Mesenchymal stem cell (in vitro differentiated cells and primary cell): ENCODE results near the gene CETP.
"Not testable (repeated sequence)": the region's sequence is repeated elsewhere in the genome, so short reads cannot be mapped to it uniquely, and the experiment has no call there.

Experiments used
- DNase-seq: peaks from one replicate; pipeline ENCODE4 v3.0.0-alpha.2; 2013
- H2AFZ ChIP-seq: one replicate; pipeline ENCODE4 v1.6.1; 2013; ENCODE audit warnings: low read depth, mild to moderate bottlenecking, control low read depth, inconsistent platforms, low read length, moderate library complexity
- H2AK5ac ChIP-seq: 2 replicates; pipeline ENCODE4 v1.6.1; 2013; ENCODE audit warnings: low read length, moderate library complexity, mild to moderate bottlenecking, inconsistent platforms; ENCODE audit not compliant: severe bottlenecking
- H2BK120ac ChIP-seq: one replicate; pipeline ENCODE4 v1.6.1; 2013; ENCODE audit warnings: low read depth, mild to moderate bottlenecking, inconsistent platforms, low read length, moderate library complexity
- H2BK12ac ChIP-seq, 2 experiments: one replicate each; pipeline ENCODE4 v1.6.1; 2013; ENCODE audit warnings: inconsistent platforms in 2 of 2, low read length in 2 of 2, mild to moderate bottlenecking in 2 of 2, moderate library complexity in 2 of 2, control low read depth in 1 of 2
- H2BK15ac ChIP-seq: one replicate; pipeline ENCODE4 v1.6.1; 2013; ENCODE audit warnings: mild to moderate bottlenecking, low read depth, inconsistent platforms; ENCODE audit not compliant: poor library complexity, severe bottlenecking
- H2BK5ac ChIP-seq: 2 replicates; pipeline ENCODE4 v1.6.1; 2013; ENCODE audit warnings: low read depth, mild to moderate bottlenecking, low read length, control low read depth, inconsistent platforms; ENCODE audit not compliant: poor library complexity, severe bottlenecking
- H3K14ac ChIP-seq, 2 experiments: one replicate each; pipeline ENCODE4 v1.6.1; 2013; ENCODE audit warnings: inconsistent platforms in 2 of 2, low read length in 2 of 2, control low read depth in 1 of 2, mild to moderate bottlenecking in 1 of 2, moderate library complexity in 1 of 2
- H3K18ac ChIP-seq, 2 experiments: one replicate each; pipeline ENCODE4 v1.6.1; 2013; ENCODE audit warnings: inconsistent platforms in 2 of 2, low read length in 2 of 2, control low read depth in 1 of 2, low read depth in 1 of 2, mild to moderate bottlenecking in 1 of 2
- H3K23ac ChIP-seq, 2 experiments: one replicate each; pipeline ENCODE4 v1.6.1; 2013; ENCODE audit warnings: inconsistent platforms in 2 of 2, low read length in 2 of 2, mild to moderate bottlenecking in 2 of 2, moderate library complexity in 2 of 2, control low read depth in 1 of 2
- H3K27ac ChIP-seq: 2 replicates; pipeline ENCODE4 v1.5.1; 2013; ENCODE audit warnings: mild to moderate bottlenecking, moderate library complexity, low read length, control low read depth, inconsistent platforms; ENCODE audit not compliant: poor library complexity, severe bottlenecking
- H3K27me3 ChIP-seq, 2 experiments: 2 replicates each; pipeline versions ENCODE4 v1.6.1 to v1.7.0; 2013; ENCODE audit warnings: low read length in 2 of 2, mild to moderate bottlenecking in 2 of 2, moderate library complexity in 2 of 2, control low read depth in 1 of 2, inconsistent platforms in 1 of 2; ENCODE audit not compliant: control insufficient read depth in 1 of 2, insufficient read depth in 1 of 2
- H3K36me3 ChIP-seq, 2 experiments: 2 replicates each; pipeline versions ENCODE4 v1.6.1 to v1.7.0; 2013; ENCODE audit warnings: low read length in 2 of 2, control low read depth in 1 of 2, inconsistent platforms in 1 of 2, low read depth in 1 of 2, mild to moderate bottlenecking in 1 of 2; ENCODE audit not compliant: insufficient read depth in 2 of 2, control insufficient read depth in 1 of 2
- H3K4ac ChIP-seq, 2 experiments: one replicate each; pipeline ENCODE4 v1.6.1; 2013; ENCODE audit warnings: inconsistent platforms in 2 of 2, low read length in 2 of 2, mild to moderate bottlenecking in 2 of 2, moderate library complexity in 2 of 2, control low read depth in 1 of 2, low read depth in 1 of 2
- H3K4me1 ChIP-seq: 2 replicates; pipeline ENCODE4 v1.6.1; 2013; ENCODE audit warnings: low read depth, low read length, control low read depth; ENCODE audit not compliant: control insufficient read depth, insufficient read depth
- H3K4me2 ChIP-seq: 2 replicates; pipeline ENCODE4 v1.6.1; 2013; ENCODE audit warnings: low read length, mild to moderate bottlenecking, inconsistent platforms; ENCODE audit not compliant: poor library complexity, severe bottlenecking
- H3K4me3 ChIP-seq, 2 experiments: 2 replicates each; pipeline versions ENCODE4 v1.5.1 to v1.7.0; 2013; ENCODE audit warnings: low read length in 2 of 2, mild to moderate bottlenecking in 2 of 2, control low read depth in 1 of 2, low read depth in 1 of 2; ENCODE audit not compliant: insufficient read depth in 1 of 2
- H3K79me1 ChIP-seq: replicated peaks from 2 replicates; pipeline ENCODE4 v1.6.1; 2013; ENCODE audit warnings: mild to moderate bottlenecking, control low read depth, low read length, inconsistent platforms; ENCODE audit not compliant: poor library complexity, severe bottlenecking
- H3K9ac ChIP-seq: 2 replicates; pipeline ENCODE4 v1.7.0; 2013; ENCODE audit warnings: mild to moderate bottlenecking, low read length, moderate library complexity
- H3K9me3 ChIP-seq: 2 replicates; pipeline ENCODE4 v1.7.0; 2013; ENCODE audit warnings: mild to moderate bottlenecking, low read length; ENCODE audit not compliant: control insufficient read depth
- H4K8ac ChIP-seq: one replicate; pipeline ENCODE4 v1.6.1; 2013; ENCODE audit warnings: inconsistent platforms, mild to moderate bottlenecking, low read length, moderate library complexity
- H4K91ac ChIP-seq: one replicate; pipeline ENCODE4 v1.6.1; 2013; ENCODE audit warnings: mild to moderate bottlenecking, low read length, inconsistent platforms
- WGBS: methylation state at CpG from one replicate; pipeline ENCODE4 v1.1.7; 2013; ENCODE audit warnings: mixed read lengths; 5-methylcytosine and 5-hydroxymethylcytosine counted together

Gene CETP

DNA sequence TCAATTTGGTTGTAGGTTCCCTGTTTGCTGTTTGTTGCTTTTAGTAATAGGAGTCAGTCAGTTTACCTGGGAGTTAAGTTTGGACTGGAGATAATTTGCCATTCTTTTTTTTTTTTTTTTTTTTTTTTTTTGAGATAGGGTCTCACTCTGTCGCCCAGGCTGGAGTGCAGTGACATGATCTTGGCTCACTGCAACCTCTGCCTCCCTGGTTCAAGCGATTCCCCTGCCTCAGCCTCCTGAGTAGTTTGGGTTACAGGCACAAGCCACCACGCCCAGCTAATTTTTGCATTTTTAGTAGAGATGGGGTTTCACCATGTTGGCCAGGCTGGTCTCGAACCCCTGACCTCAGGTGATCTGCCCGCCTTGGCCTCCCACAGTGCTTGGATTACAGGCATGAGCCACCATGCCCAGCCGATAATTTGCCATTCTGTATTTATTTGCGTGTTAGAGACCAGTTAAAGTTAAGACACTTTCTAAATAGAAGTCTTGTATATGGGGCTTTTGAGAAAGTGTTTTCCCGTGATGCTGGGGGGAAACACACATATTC, 27.1 kb upstream of the CETP start:
- Histone ChIP-seq H3K36me3 (peaks cover 17 to 52% of the 10 kb centered on the region in 2 experiments), H3K4me3 (peak overlapping the region in 1 of 2 experiments; percentile 98), H3K4me2 (peak overlapping the region; percentile 60), H3K4me1 (peaks cover 11% of the 10 kb centered on the region), H3K79me1 (peaks cover 12% of the 10 kb centered on the region), H3K9ac (peak overlapping the region; percentile 98)
- H3K18ac ChIP-seq, H3K9me3 ChIP-seq, H2BK5ac ChIP-seq, H3K23ac ChIP-seq, H3K27me3 ChIP-seq, H2BK15ac ChIP-seq, H4K91ac ChIP-seq, H3K27ac ChIP-seq, H2BK12ac ChIP-seq, H3K14ac ChIP-seq, H4K8ac ChIP-seq, H2AK5ac ChIP-seq, H3K4ac ChIP-seq, H2AFZ ChIP-seq, H2BK120ac ChIP-seq, DNase-seq: not testable (repeated sequence)
- 91% methylated on average over 7 of the region's 8 CpGs for WGBS

DNA sequence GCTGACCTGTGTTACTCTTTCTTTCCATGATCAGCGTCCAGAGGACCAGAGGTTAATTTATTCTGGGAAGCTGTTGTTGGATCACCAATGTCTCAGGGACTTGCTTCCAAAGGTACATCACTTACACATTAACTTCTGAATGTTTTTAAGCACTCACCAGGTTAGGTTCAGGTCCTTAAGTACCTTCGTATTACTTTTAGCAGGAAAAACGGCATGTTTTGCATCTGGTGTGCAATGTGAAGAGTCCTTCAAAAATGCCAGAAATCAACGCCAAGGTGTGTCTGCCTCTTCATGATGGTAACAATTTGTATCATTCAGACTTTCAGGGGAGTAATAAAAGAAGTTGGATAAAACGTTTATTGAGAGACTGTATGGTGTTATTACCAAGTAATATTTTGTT, 26.5 kb upstream of the CETP start:
- Histone ChIP-seq H3K4me2 (peak overlapping the region; percentile 28), H3K4me3 (peak overlapping the region in 1 of 2 experiments; percentile 98), H2BK15ac (no peak overlapping the region), H4K91ac (no peak overlapping the region), H3K18ac (no peak overlapping the region), H3K9ac (peak overlapping the region; percentile 98), H3K9me3 (no peaks in the 10 kb centered on the region), H3K27me3 (no peaks in the 10 kb centered on the region), H2AFZ (no peak overlapping the region), H3K23ac (no peak overlapping the region), H2AK5ac (no peak overlapping the region), H2BK5ac (no peak overlapping the region), H3K27ac (no peak overlapping the region), H3K4me1 (peaks cover 11% of the 10 kb centered on the region), H3K14ac (no peak overlapping the region), H3K36me3 (peaks cover 21 to 57% of the 10 kb centered on the region in 2 experiments), H3K79me1 (peaks cover 15% of the 10 kb centered on the region), H3K4ac (peak overlapping the region in 1 of 2 experiments; percentile 24), H4K8ac (no peak overlapping the region), H2BK12ac (no peak overlapping the region), H2BK120ac (no peak overlapping the region)
- WGBS: 95% methylated on average over 3 of the region's 5 CpGs
- no peak for DNase-seq

DNA sequence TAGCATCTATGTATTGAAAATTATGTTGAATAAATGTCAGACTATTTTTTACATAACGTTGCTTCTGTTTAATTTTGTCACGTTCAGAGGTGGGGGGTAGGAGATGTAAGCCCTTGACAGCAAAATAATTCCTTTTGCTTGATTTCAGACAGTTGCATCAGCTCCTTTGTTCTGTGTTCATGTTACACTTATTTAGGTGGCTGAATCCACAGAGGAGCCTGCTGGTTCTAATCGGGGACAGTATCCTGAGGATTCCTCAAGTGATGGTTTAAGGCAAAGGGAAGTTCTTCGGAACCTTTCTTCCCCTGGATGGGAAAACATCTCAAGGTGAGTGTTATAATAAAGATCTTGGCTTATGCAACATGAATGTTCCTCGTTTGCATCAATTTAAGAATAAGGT, 25.3 kb upstream of the CETP start:
- H3K79me1 ChIP-seq: peaks cover 22% of the 10 kb centered on the region
- peaks cover 30 to 70% of the 10 kb centered on the region in 2 experiments for H3K36me3 ChIP-seq
- DNase-seq: peak; percentile 29
- H2BK12ac ChIP-seq: no peak overlapping the region
- H3K4me2 ChIP-seq: no peak overlapping the region
- no peak overlapping the region for H2BK120ac ChIP-seq
- H3K18ac ChIP-seq: no peak overlapping the region
- WGBS: 92% methylated on average over 4 of the region's 5 CpGs
- peaks cover 2% of the 10 kb centered on the region for H3K4me1 ChIP-seq
- no peak overlapping the region for H3K27ac ChIP-seq
- H4K8ac ChIP-seq: no peak overlapping the region
- H2AFZ ChIP-seq: no peak overlapping the region
- H3K4ac ChIP-seq: no peak overlapping the region
- peak overlapping the region; percentile 98 for H3K9ac ChIP-seq
- H4K91ac ChIP-seq: no peak overlapping the region
- no peak overlapping the region for H2BK5ac ChIP-seq
- no peaks in the 10 kb centered on the region for H3K9me3 ChIP-seq
- H3K27me3 ChIP-seq: no peaks in the 10 kb centered on the region
- no peak overlapping the region for H2BK15ac ChIP-seq
- H3K4me3 ChIP-seq: no peak overlapping the region
- no peak overlapping the region for H3K14ac ChIP-seq
- no peak overlapping the region for H3K23ac ChIP-seq
- no peak overlapping the region for H2AK5ac ChIP-seq

DNA sequence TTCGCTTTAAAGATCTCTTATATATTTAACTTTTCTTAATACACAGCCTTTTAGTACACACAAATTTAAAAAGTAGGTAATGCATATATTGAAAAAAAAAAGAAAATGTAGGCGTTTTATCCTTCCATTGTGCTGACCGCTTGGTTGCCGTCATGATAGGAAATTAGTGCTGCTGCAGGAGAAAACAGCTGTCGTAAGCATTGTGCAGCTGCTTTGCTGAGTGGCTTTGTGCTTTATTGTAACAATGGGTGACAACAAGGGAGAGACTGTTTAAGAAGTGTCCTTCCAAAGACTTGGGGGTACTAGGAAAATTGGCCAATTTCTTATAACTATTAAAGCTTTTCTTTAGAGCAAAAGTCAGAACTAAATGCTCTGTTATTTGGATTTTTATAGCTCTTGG, 24.8 kb upstream of the CETP start:
- Histone ChIP-seq H2AK5ac (no peak overlapping the region), H3K9ac (peak overlapping the region; percentile 98), H4K91ac (no peak overlapping the region), H2BK15ac (no peak overlapping the region), H2BK5ac (no peak overlapping the region), H2BK12ac (no peak overlapping the region), H2BK120ac (no peak overlapping the region), H3K4me2 (no peak overlapping the region), H3K23ac (no peak overlapping the region), H3K79me1 (peaks cover 22% of the 10 kb centered on the region), H3K36me3 (peaks cover 33 to 75% of the 10 kb centered on the region in 2 experiments), H3K14ac (no peak overlapping the region), H3K27ac (no peak overlapping the region), H3K4me3 (no peak overlapping the region), H3K27me3 (no peaks in the 10 kb centered on the region), H3K4me1 (no peaks in the 10 kb centered on the region), H2AFZ (no peak overlapping the region), H3K9me3 (no peaks in the 10 kb centered on the region), H4K8ac (no peak overlapping the region), H3K18ac (no peak overlapping the region), H3K4ac (no peak overlapping the region)
- DNase-seq: no peak
- 94% methylated on average over 4 of the region's 5 CpGs for WGBS
